IMR-90 (cell line): ENCODE results near the gene MGAT4A. TPM values are rescaled to one million over a fixed set of nuclear protein-coding genes. Genes with fewer than 3 reads are reported as not detected.

Source experiments
- ATAC-seq: fragments of 200-7000 bp; cut with Tn5 transposase; 2 replicates; pipeline ENCODE4 v1.9.1; 2020; ENCODE audit warnings: low read depth, mild to moderate bottlenecking, moderate library complexity
- BruUV-seq: library from RNA; stranded (reverse); fragments of 400-500 nt; replicated peaks from 2 replicates; lab custom pipeline; 2021; lab: Mats Ljungman, UMichigan
- CTCF ChIA-PET: fragments of 300-600 bp; formaldehyde crosslinking; extraction: SDS; loops from one replicate; lab custom pipeline; 2021; ENCODE audit warnings: antibody characterized with exemption; lab: Yijun Ruan, JAX
- POLR2A ChIA-PET: fragments of 300-600 bp; sonication (Branson Sonifier 250); formaldehyde crosslinking; loops from one replicate; lab custom pipeline; 2022; ENCODE audit warnings: antibody characterized with exemption; ENCODE audit not compliant: unreplicated experiment; lab: Charles Lee
- DNase-seq: peaks from one replicate; pipeline ENCODE4 v3.0.0; 2013
- H2AFZ ChIP-seq: replicated peaks from 2 replicates; pipeline ENCODE3; 2013; ENCODE audit warnings: low read length, mild to moderate bottlenecking; ENCODE audit not compliant: poor library complexity
- H2AK5ac ChIP-seq: 2 replicates; pipeline ENCODE4 v1.6.1; 2013; ENCODE audit warnings: low read depth, low read length, inconsistent platforms
- H2AK9ac ChIP-seq: replicated peaks from 2 replicates; pipeline ENCODE3; 2013; ENCODE audit warnings: mild to moderate bottlenecking, low read depth, low read length, moderate library complexity; ENCODE audit not compliant: poor library complexity
- H2BK120ac ChIP-seq: 2 replicates; pipeline ENCODE4 v1.6.1; 2013; ENCODE audit warnings: low read depth, low read length, inconsistent platforms
- H2BK15ac ChIP-seq: 3 replicates; pipeline ENCODE4 v1.6.1; 2013; ENCODE audit warnings: low read depth, low read length, inconsistent platforms
- H2BK20ac ChIP-seq: 2 replicates; pipeline ENCODE4 v1.6.1; 2013; ENCODE audit warnings: low read depth, mild to moderate bottlenecking, inconsistent platforms, low read length, moderate library complexity
- H2BK5ac ChIP-seq: 2 replicates; pipeline ENCODE4 v1.6.1; 2013; ENCODE audit warnings: mild to moderate bottlenecking, low read depth, low read length, inconsistent platforms; ENCODE audit not compliant: poor library complexity, severe bottlenecking
- H3K14ac ChIP-seq: replicated peaks from 2 replicates; pipeline ENCODE4 v1.6.1; 2013; ENCODE audit warnings: low read depth, low read length, inconsistent platforms
- H3K18ac ChIP-seq: 2 replicates; pipeline ENCODE4 v1.6.1; 2013; ENCODE audit warnings: low read depth, low read length, control low read depth
- H3K23ac ChIP-seq: 2 replicates; pipeline ENCODE4 v1.6.1; 2013; ENCODE audit warnings: low read depth, low read length, inconsistent platforms
- H3K27ac ChIP-seq: 2 replicates; pipeline ENCODE4 v1.5.1; 2013; ENCODE audit warnings: mild to moderate bottlenecking, control low read depth, low read length; ENCODE audit not compliant: insufficient read depth
- H3K27me3 ChIP-seq: 2 replicates; pipeline ENCODE4 v1.6.1; 2013; ENCODE audit warnings: low read length; ENCODE audit not compliant: control insufficient read depth, insufficient read depth
- H3K36me3 ChIP-seq: 2 replicates; pipeline ENCODE4 v1.6.1; 2013; ENCODE audit warnings: low read length, mixed read lengths; ENCODE audit not compliant: control insufficient read depth, insufficient read depth
- H3K4ac ChIP-seq: 2 replicates; pipeline ENCODE4 v1.6.1; 2013; ENCODE audit warnings: low read depth, low read length, inconsistent platforms
- H3K4me1 ChIP-seq: 2 replicates; pipeline ENCODE4 v1.6.1; 2013; ENCODE audit warnings: low read length, mixed read lengths; ENCODE audit not compliant: control insufficient read depth, insufficient read depth
- H3K4me2 ChIP-seq: 2 replicates; pipeline ENCODE4 v1.6.1; 2013; ENCODE audit warnings: low read depth, mild to moderate bottlenecking, control low read depth, low read length, moderate library complexity
- H3K4me3 ChIP-seq: 2 replicates; pipeline ENCODE4 v1.5.1; 2013; ENCODE audit warnings: low read depth, mild to moderate bottlenecking, control low read depth, low read length, moderate library complexity; ENCODE audit not compliant: insufficient read depth
- H3K56ac ChIP-seq: 2 replicates; pipeline ENCODE4 v1.6.1; 2013; ENCODE audit warnings: low read length, inconsistent platforms; ENCODE audit not compliant: insufficient read depth; ENCODE audit errors: extremely low read depth
- H3K79me1 ChIP-seq, 2 experiments: 2 replicates each; pipeline ENCODE4 v1.6.1; 2013; ENCODE audit warnings: low read length in 2 of 2, inconsistent platforms in 1 of 2, low read depth in 1 of 2
- H3K9ac ChIP-seq: 2 replicates; pipeline ENCODE4 v1.6.1; 2013; ENCODE audit warnings: low read depth, low read length, control low read depth
- H3K9me1 ChIP-seq: 2 replicates; pipeline ENCODE4 v1.6.1; 2013; ENCODE audit warnings: low read length, inconsistent platforms; ENCODE audit not compliant: insufficient read depth
- H3K9me3 ChIP-seq: 2 replicates; pipeline ENCODE4 v1.6.1; 2013; ENCODE audit warnings: low read length; ENCODE audit not compliant: control insufficient read depth, insufficient read depth
- H4K20me1 ChIP-seq: 2 replicates; pipeline ENCODE4 v1.6.1; 2013; ENCODE audit warnings: low read length, inconsistent platforms; ENCODE audit not compliant: insufficient read depth
- H4K5ac ChIP-seq: 2 replicates; pipeline ENCODE4 v1.6.1; 2013; ENCODE audit warnings: mild to moderate bottlenecking, low read depth, low read length, control low read depth
- H4K8ac ChIP-seq, 2 experiments: 2 replicates each; pipeline ENCODE4 v1.6.1; 2013; ENCODE audit warnings: low read depth in 2 of 2, low read length in 2 of 2, control low read depth in 1 of 2, inconsistent platforms in 1 of 2
- H4K91ac ChIP-seq: 2 replicates; pipeline ENCODE4 v1.6.1; 2013; ENCODE audit warnings: low read depth, low read length, inconsistent platforms; ENCODE audit not compliant: insufficient read depth
- BHLHE40 ChIP-seq: fragments of 150-350 bp; IDR thresholded peaks from 2 replicates; pipeline ENCODE4 v1.6.1; 2016; ENCODE audit warnings: mild to moderate bottlenecking, low read depth, low read length
- CEBPB ChIP-seq: IDR thresholded peaks from 2 replicates; pipeline ENCODE4 v1.6.1; 2012; ENCODE audit warnings: low read depth, low read length, improper control_type of control experiment
- CTCF ChIP-seq: conservative IDR thresholded peaks from 2 replicates; pipeline ENCODE4 v1.5.1; 2012; ENCODE audit warnings: mild to moderate bottlenecking, low read depth, low read length, improper control_type of control experiment
- FOS ChIP-seq: fragments of 150-350 bp; IDR thresholded peaks from 2 replicates; pipeline ENCODE4 v1.6.1; 2016; ENCODE audit warnings: low read depth, low read length
- MXI1 ChIP-seq: IDR thresholded peaks from 2 replicates; pipeline ENCODE4 v1.6.1; 2012; ENCODE audit warnings: low read depth, mild to moderate bottlenecking, low read length, moderate library complexity, borderline replicate concordance
- RAD21 ChIP-seq: IDR thresholded peaks from 2 replicates; pipeline ENCODE4 v1.6.1; 2012; ENCODE audit warnings: low read length, improper control_type of control experiment
- RCOR1 ChIP-seq: IDR thresholded peaks from 2 replicates; pipeline ENCODE4 v1.6.1; 2012; ENCODE audit warnings: mild to moderate bottlenecking, low read length, improper control_type of control experiment; ENCODE audit not compliant: insufficient replicate concordance
- RFX5 ChIP-seq: IDR thresholded peaks from 2 replicates; pipeline ENCODE4 v1.8.0; 2012; ENCODE audit warnings: low read depth, mild to moderate bottlenecking, low read length, moderate library complexity
- SMC3 ChIP-seq: fragments of 150-350 bp; IDR thresholded peaks from 2 replicates; pipeline ENCODE4 v1.6.1; 2016; ENCODE audit warnings: low read depth, mild to moderate bottlenecking, antibody characterized with exemption, low read length, moderate library complexity
- WGBS, 2 experiments: methylation state at CpG; one replicate each; pipeline versions ENCODE4 v1.1.5 to v1.1.7; 2013; ENCODE audit warnings: missing lambda C conversion rate in 2 of 2; ENCODE audit not compliant: insufficient read length in 1 of 2; ENCODE audit errors: extremely low coverage in 2 of 2; 5-methylcytosine and 5-hydroxymethylcytosine counted together
- dilution Hi-C: fragments of 300-500 bp; cut with HindIII; formaldehyde crosslinking; loops from one replicate; pipeline ENCODE4 v1.14.3; 2018; ENCODE audit warnings: low sequenced_read_pairs; ENCODE audit not compliant: unreplicated experiment
- in situ Hi-C: fragments of 300-500 bp; cut with MboI; formaldehyde crosslinking; loops from 3 replicates; pipeline ENCODE4 v1.14.3; 2019; ENCODE audit warnings: low sequenced_read_pairs, inconsistent platforms, mixed read lengths
- intact Hi-C: fragments of 100-400 bp; cut with micrococcal nuclease; formaldehyde crosslinking; loops from 2 replicates; pipeline ENCODE4 v1.10.0; 2022
- polyA plus RNA-seq, 3 experiments: library from polyadenylated mRNA; depleted of rRNA; stranded (reverse); fragments of >200 nt; gene quantifications; 2 replicates each; pipeline ENCODE4 v1.2.3, GENCODE V29; 2012; ENCODE audit warnings: low replicate concordance in 1 of 3
- total RNA-seq: library from RNA; depleted of rRNA; stranded (reverse); fragments of >200 nt; gene quantifications from 2 replicates; pipeline ENCODE4 v1.2.3, GENCODE V29; 2012
- TF ChIP-seq, protein P1 (sequence below): fragments of 150-350 bp; IDR thresholded peaks from 2 replicates; pipeline ENCODE4 v1.6.1; 2017; ENCODE audit warnings: mild to moderate bottlenecking, antibody characterized with exemption, low read length, low read depth

The MGAT4A gene
- total and polyA plus RNA-seq, 2 of the 4 experiments (the other 2 are of a cell fraction) = under 0.01 TPM; not detected in 1

DNA sequence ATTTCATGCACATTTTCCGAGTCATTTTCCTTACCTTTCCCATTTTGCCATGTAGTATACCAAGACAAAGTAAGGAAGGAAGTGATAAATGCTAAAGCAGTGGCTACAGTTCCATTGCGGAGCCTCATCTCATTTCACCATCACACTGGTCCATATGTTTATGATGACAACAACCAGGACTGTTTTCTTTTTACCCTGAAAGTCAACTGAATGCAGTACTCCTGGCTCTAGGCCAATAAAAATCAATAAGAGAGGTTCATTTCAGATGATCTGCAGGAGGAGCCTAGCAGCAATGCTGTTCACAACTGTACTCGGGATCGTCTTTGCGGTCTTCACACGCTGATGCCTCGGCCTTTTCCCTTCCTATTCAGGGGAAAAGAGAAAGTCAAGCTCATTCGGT is 4.7 kb downstream of the MGAT4A start:
- Histone ChIP-seq H3K56ac (no peak overlapping the region), H3K79me1 (no peaks in the 10 kb centered on the region), H3K9me1 (no peaks in the 10 kb centered on the region; the same call in 1 of the 2 replicates), H3K36me3 (no peaks in the 10 kb centered on the region), H3K23ac (no peak overlapping the region), H3K18ac (no peak overlapping the region), H3K4me2 (no peak overlapping the region), H2AFZ (no peak overlapping the region), H3K9me3 (no peaks in the 10 kb centered on the region), H2AK9ac (no peak overlapping the region), H3K27me3 (peaks cover 22% of the 10 kb centered on the region), H2BK20ac (no peak overlapping the region), H2BK15ac (no peak overlapping the region), H3K27ac (no peak overlapping the region), H4K91ac (no peak overlapping the region), H3K9ac (no peak overlapping the region), H3K4me1 (peaks cover 2% of the 10 kb centered on the region; the same call in 1 of the 2 replicates), H3K4ac (no peak overlapping the region), H4K5ac (no peak overlapping the region), H2BK120ac (no peak overlapping the region), H2AK5ac (no peak overlapping the region), H2BK5ac (no peak overlapping the region), H4K8ac (no peak overlapping the region), H3K4me3 (no peak overlapping the region), H4K20me1 (no peaks in the 10 kb centered on the region), H3K14ac (no peak overlapping the region)
- BruUV-seq = no TSS peak
- TF ChIP-seq RFX5 (no peak), MXI1 (no peak), SMC3 (no peak), FOS (no peak), BHLHE40 (no peak), CEBPB (no peak), RCOR1 (no peak), RAD21 (no peak), CTCF (no peak)
- TF ChIP-seq, protein P1, sequence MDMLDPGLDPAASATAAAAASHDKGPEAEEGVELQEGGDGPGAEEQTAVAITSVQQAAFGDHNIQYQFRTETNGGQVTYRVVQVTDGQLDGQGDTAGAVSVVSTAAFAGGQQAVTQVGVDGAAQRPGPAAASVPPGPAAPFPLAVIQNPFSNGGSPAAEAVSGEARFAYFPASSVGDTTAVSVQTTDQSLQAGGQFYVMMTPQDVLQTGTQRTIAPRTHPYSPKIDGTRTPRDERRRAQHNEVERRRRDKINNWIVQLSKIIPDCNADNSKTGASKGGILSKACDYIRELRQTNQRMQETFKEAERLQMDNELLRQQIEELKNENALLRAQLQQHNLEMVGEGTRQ = no peak
- dilution Hi-C loops (no loop called here), in situ Hi-C loops (no loop called here), intact Hi-C loops (no loop called here)
- DNase-seq = no peak
- no peak for ATAC-seq
- WGBS, 2 experiments = 85% methylated on average over 4 of the region's 8 CpGs; no CpG with 5 or more reads in 1 of the 2 experiments
- ChIA-PET POLR2A (no interaction called here), CTCF (no interaction called here)
